GM18520 (cell line): ENCODE data around the gene CCDC92.

Source experiments
- ATAC-seq: cut with Tn5 transposase; IDR thresholded peaks from one replicate; pipeline ENCODE4 v1.9.1; 2021; ENCODE audit not compliant: unreplicated experiment

CCDC92 gene

GRCh38 chr12:123979566-123979965 lies 6.9 kb upstream of the CCDC92 start:
- no peak for ATAC-seq

GRCh38 chr12:123976227-123976826 lies 3.7 kb upstream of the CCDC92 start:
- ATAC-seq, result no peak

- no peak for ATAC-seq
Measured at GRCh38 chr12:123973552-123974341, 1.1 kb upstream of the CCDC92 start.

GRCh38 chr12:123971770-123972456 lies 718 bp downstream of the CCDC92 start:
- no peak for ATAC-seq

GRCh38 chr12:123971449-123971769 lies 1.2 kb downstream of the CCDC92 start:
- no peak for ATAC-seq

- ATAC-seq, result no peak
Measured at GRCh38 chr12:123967121-123967586, 5.5 kb downstream of the CCDC92 start.

- ATAC-seq, result no peak
Measured at GRCh38 chr12:123966596-123966995, 6.0 kb downstream of the CCDC92 start.

- no peak for ATAC-seq
Measured at GRCh38 chr12:123965382-123965781, 7.2 kb downstream of the CCDC92 start.

- ATAC-seq, result no peak
Measured at GRCh38 chr12:123963821-123964220, 8.8 kb downstream of the CCDC92 start.

GRCh38 chr12:123962513-123962912 lies 10.1 kb downstream of the CCDC92 start:
- no peak for ATAC-seq

- ATAC-seq, result no peak
Measured at GRCh38 chr12:123961585-123962345, 10.9 kb downstream of the CCDC92 start.

GRCh38 chr12:123960856-123961255 lies 11.8 kb downstream of the CCDC92 start:
- ATAC-seq, result no peak

- no peak for ATAC-seq
Measured at GRCh38 chr12:123960029-123960735, 12.4 kb downstream of the CCDC92 start.

- ATAC-seq, result no peak
Measured at GRCh38 chr12:123958876-123959275, 13.8 kb downstream of the CCDC92 start.

- ATAC-seq, result no peak
Measured at GRCh38 chr12:123958462-123958861, 14.2 kb downstream of the CCDC92 start.

GRCh38 chr12:123957196-123957595 lies 15.4 kb downstream of the CCDC92 start:
- ATAC-seq, result no peak

GRCh38 chr12:123956249-123956648 lies 16.4 kb downstream of the CCDC92 start:
- no peak for ATAC-seq

- ATAC-seq, result no peak
Measured at GRCh38 chr12:123954647-123955350, 17.8 kb downstream of the CCDC92 start.

- no peak for ATAC-seq
Measured at GRCh38 chr12:123952037-123952436, 20.6 kb downstream of the CCDC92 start.

- no peak for ATAC-seq
Measured at GRCh38 chr12:123951467-123951866, 21.2 kb downstream of the CCDC92 start.
